ENCODE results near the gene KLK1.
"Not testable (repeated sequence)": the region's sequence is repeated elsewhere in the genome, so short reads cannot be mapped to it uniquely, and the experiment has no call there.

KLK1 gene

DNA sequence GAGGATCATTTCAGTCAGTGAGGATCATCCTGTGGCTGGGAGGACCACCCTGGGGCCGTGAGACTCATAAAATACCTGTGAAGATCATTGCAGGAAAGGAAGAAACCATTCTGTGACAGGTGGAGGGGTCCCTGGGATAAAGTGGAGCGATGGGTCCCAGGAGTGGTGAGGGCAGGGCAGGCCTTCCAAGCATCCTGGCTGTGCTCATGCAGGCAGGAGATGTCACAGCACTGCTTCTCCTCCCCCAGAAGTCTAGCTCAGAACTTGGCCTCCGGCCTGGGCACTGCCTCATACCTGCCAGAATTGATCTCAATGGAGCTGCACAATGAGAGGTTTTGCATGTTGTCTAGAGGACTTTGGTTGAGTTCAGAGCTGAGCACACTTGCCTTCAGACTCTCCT lies 11.1 kb downstream of the KLK1 start:
- DNase-seq = no peak

- DNase-seq = not testable (repeated sequence)
Measured at GRCh38 chr19:50811622-50812238, 11.9 kb downstream of the KLK1 start.

DNA sequence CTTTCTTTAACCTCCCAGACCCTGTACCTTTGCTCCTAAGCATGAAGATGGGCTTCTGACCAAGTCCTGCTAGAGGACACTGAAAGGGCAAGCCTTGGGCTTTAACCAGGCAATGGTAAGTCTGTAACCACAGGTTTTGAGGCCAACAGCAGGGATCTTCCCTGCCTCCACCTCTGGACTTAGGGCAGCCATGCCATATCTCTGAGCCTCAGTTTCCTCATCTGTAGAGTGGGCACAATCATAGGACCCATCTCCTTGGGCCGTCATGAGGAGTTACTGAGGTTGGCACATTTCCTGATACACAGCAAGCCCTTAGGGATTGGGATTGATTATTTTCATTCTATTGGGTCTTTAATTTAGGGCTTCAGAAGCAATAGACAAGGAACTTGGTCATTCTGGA lies 14.7 kb downstream of the KLK1 start:
- DNase-seq = no peak

- DNase-seq = peak; percentile 99
Measured at GRCh38 chr19:50804420-50805272, 18.9 kb downstream of the KLK1 start.

- DNase-seq = peak; percentile 41
Measured at GRCh38 chr19:50803633-50804419, 19.8 kb downstream of the KLK1 start.

- no peak for DNase-seq
Measured at GRCh38 chr19:50801107-50801506, 22.5 kb downstream of the KLK1 start.

DNA sequence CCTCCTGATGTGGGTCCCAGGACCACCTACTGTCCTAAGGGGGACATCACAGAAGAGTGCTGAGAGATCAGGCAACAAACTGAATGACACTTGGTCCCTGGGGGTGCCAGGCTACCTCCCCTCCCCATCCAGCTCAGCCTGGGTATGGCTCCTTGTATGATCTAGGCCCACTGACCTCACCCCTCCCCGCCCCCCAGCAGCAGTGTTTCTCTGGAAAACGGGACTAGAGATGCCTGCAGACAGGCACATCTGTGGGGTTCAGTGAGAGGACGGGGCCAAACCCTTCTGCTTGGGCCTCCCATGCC lies 24.1 kb downstream of the KLK1 start:
- no peak for DNase-seq

- DNase-seq = no peak
Measured at GRCh38 chr19:50798659-50799546, 24.7 kb downstream of the KLK1 start.

DNA sequence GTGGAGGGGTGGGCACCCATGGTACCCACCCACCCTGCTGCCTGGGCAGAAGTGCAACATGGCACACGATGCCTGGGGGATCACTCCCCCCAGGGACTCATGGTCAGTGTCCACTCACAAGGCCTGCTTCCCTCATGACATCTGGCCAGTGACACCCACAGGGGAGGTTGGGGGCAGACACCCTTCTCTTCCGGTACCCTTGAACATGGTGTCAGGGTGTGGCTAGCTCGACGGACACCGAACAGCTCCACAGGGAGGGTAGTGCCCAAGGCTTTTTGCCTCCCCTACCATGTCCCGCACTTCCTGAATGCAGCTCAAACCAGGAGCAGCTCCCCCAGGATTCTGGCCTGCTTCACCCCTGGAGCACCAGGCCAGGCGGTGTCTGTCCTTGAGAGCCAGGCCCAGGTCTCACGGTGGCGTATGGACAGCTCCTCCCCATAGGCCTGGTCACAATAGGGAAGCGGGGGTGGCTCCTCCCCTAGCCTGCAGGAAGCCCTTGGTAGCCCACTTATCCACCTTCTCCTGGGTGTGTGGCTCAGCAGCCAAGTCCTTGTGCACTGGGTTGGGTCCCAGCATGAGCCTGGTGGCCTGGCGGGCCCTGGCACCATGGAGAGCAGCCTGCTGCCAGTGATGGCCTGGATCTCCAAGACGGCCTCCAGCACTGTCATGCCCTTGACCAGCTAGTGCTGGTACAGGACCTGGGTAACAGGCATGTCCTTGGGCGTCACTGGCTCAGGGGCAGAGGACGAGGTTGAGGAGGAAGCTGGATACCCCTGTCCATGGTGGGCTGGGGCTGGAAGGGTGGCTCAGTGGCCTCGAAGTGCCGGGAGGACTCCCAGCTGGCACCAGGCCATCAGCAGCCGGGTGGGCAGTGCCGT lies 25.6 kb downstream of the KLK1 start:
- no peak for DNase-seq

- DNase-seq = no peak
Measured at GRCh38 chr19:50797429-50797780, 26.2 kb downstream of the KLK1 start.

DNA sequence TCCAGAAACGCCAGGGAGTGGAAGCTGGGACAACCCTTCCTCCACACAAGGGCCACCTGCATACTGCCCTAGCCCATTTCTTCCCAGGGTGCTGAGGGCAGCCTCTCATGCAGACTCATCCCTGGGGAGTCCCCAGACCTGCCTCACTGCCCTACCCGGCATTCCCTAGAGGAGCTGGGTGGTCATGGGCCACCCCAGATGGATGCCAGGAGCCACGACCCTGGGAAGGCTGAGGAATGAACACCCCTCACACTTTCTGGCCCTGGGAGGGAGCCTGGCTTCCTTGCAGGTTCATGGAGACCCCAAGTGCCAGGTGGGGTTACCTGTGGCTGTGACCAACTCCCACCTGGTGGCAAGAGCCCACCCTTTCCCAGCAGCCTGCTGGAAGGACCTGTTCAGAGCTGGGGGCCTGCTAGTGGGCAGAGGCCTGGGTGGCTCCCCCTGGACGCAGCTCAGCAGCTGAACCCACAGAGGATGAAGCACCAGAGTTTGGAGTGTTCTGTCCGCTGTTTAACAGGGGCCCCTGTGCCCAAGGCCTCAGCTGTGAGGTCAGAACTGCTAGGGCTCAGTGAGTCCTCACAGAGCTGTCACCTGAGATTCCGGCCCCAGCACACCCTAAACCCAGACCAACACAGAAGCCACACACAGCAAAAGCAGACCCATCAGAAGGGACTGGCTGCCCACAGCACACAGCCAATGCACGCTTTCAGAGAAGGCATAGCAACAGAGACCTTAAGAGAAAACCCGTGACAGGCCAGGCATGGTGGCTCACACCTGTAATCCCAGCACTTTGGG lies 26.8 kb downstream of the KLK1 start:
- no peak for DNase-seq

- DNase-seq = no peak
Measured at GRCh38 chr19:50796128-50796633, 27.4 kb downstream of the KLK1 start.

DNA sequence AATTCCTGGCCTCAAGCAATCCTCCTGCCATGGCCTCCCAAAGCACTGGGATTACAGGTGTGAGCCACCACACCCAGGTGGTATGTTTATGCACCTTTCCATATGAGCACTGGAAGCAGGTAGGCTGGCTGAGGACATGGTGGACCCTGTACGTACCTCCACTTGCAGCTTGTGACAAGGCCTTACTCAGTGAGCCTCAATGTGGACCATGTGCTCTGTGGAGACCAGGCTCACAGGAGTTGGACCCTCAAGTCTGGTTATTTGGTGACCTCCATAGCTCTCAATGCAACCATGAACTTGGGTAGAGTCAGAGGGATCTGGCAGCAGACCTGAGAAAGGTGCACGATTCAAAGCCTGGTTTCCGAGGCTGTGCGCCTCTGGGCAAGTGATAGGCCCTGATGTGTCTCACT lies 27.9 kb downstream of the KLK1 start:
- no peak for DNase-seq

- no peak for DNase-seq
Measured at GRCh38 chr19:50794876-50795663, 28.5 kb downstream of the KLK1 start.

- DNase-seq = no peak
Measured at GRCh38 chr19:50794074-50794875, 29.3 kb downstream of the KLK1 start.

DNA sequence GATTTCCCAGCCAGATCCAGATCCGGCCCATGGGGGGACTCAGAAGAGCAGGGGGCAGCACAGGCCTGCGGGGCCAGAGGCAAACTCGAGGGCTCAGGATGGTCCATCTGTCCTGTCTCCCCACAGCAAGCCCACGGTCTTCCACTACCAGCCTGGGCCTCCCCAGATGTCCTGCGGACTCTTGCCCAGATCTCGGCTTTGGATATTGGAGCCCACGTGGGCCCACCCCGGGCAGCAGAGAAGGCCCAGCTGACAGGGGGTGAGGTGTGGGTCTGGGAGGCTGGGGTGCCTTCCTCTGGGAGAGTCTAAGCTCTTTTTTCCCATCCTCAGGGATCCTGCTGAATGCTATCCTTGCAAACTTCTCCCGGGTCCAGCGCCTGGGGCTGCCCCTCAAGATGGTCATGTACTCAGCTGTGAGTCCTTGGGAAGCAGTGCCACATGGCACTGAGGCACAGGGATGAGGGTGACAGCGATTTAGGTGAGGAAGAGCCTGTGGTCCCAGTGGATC lies 30.0 kb downstream of the KLK1 start:
- DNase-seq = no peak

GRCh38 chr19:50792272-50793250 lies 31.0 kb downstream of the KLK1 start:
- DNase-seq = no peak
